Neural cell (in vitro differentiated cells): ENCODE data around the gene PDS5B.

Source experiments
- EP300 ChIP-seq: fragments of 450-650 bp; conservative IDR thresholded peaks from 2 replicates; pipeline ENCODE4 v1.6.1; 2014; ENCODE audit warnings: antibody characterized with exemption, mild to moderate bottlenecking, moderate library complexity; ENCODE audit not compliant: poor library complexity, severe bottlenecking
- SMC3 ChIP-seq: fragments of 450-650 bp; conservative IDR thresholded peaks from 2 replicates; pipeline ENCODE4 v1.6.1; 2014; ENCODE audit warnings: antibody characterized with exemption, mild to moderate bottlenecking, moderate library complexity; ENCODE audit not compliant: poor library complexity

DNA sequence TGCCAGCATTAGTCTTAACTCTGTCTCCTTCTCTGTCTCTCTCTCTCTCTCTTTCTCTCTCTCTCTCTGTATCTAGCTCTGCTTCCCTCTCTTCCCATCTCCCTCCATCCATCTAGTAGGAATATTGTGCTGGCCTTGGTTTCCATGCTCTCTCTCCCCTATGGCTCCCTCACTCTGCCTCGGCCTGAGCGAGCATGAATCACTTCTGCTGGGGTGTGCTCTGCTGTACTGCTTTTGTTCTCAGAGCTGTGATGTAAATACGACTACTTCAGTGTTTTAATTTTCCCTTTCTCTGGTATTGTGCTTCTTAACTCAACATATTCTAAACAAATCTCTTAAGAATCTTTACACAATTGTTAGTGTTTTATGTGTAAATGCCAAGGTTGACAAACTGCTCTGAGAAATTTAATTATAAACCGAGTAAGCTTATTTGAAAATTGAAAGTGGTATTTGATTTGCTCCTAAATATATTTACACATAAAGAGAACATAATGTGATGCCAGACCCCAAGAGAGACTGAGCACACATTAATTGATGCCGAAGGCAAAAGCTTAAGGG lies 218.5 kb downstream of the PDS5B start:
- TF ChIP-seq SMC3 (no peak), EP300 (no peak)
